Large intestine (tissue), 3 donors: Measurements from ENCODE around the gene JMJD8. TPM values are rescaled to one million over a fixed set of nuclear protein-coding genes. Genes with fewer than 3 reads are reported as not detected.
A peak's percentile ranks its signal among the peaks of the same experiment; 100 is the strongest.

ENCODE experiments used
- DNase-seq, 2 donors: peaks; one replicate each; pipeline versions ENCODE4 v3.0.0 to v3.0.0-alpha.2; 2013
- H3K27ac ChIP-seq: one replicate; pipeline ENCODE4 v1.5.1; 2013; ENCODE audit warnings: low read length
- H3K27me3 ChIP-seq: 2 replicates; pipeline ENCODE4 v1.6.1; 2013; ENCODE audit warnings: low read length; ENCODE audit not compliant: control insufficient read depth, insufficient read depth
- H3K36me3 ChIP-seq: 2 replicates; pipeline ENCODE4 v1.6.1; 2013; ENCODE audit warnings: low read length; ENCODE audit not compliant: control insufficient read depth, insufficient read depth
- H3K4me1 ChIP-seq: one replicate; pipeline ENCODE4 v1.6.1; 2013; ENCODE audit warnings: low read length; ENCODE audit not compliant: control insufficient read depth, insufficient read depth
- H3K4me3 ChIP-seq: one replicate; pipeline ENCODE4 v1.5.1; 2013; ENCODE audit warnings: low read length
- H3K9me3 ChIP-seq: one replicate; pipeline ENCODE4 v1.6.1; 2013; ENCODE audit warnings: mild to moderate bottlenecking, low read depth, low read length, moderate library complexity; ENCODE audit not compliant: control insufficient read depth
- WGBS: methylation state at CpG from one replicate; pipeline ENCODE4 v1.1.5; 2013; ENCODE audit warnings: low lambda C conversion rate; ENCODE audit not compliant: insufficient coverage; 5-methylcytosine and 5-hydroxymethylcytosine counted together
- polyA plus RNA-seq: library from polyadenylated mRNA; unstranded; fragments of 120-200 nt; gene quantifications from one replicate; pipeline ENCODE4 v1.2.1, GENCODE V29; 2013

JMJD8 gene
- polyA plus RNA-seq, 1 donor = 38.9 TPM

GRCh38 chr16:728131-728889 lies 44.2 kb upstream of the JMJD8 start:
- Histone ChIP-seq H3K9me3 (peaks cover 7% of the 10 kb centered on the region), H3K36me3 (peaks cover 32% of the 10 kb centered on the region), H3K4me1 (peaks cover 14% of the 10 kb centered on the region), H3K27me3 (peaks cover 21% of the 10 kb centered on the region), H3K4me3 (no peak overlapping the region), H3K27ac (no peak overlapping the region)
- peak; percentile 65 to 79 for DNase-seq
- WGBS = no CpG with 5 or more reads among the region's 80 CpGs

GRCh38 chr16:727291-727977 lies 43.3 kb upstream of the JMJD8 start:
- peaks cover 14% of the 10 kb centered on the region for H3K4me1 ChIP-seq
- peak in 1 of 2 donors; percentile 55 for DNase-seq
- peaks cover 30% of the 10 kb centered on the region for H3K36me3 ChIP-seq
- peaks cover 21% of the 10 kb centered on the region for H3K27me3 ChIP-seq
- H3K27ac ChIP-seq = no peak overlapping the region
- peaks cover 7% of the 10 kb centered on the region for H3K9me3 ChIP-seq
- H3K4me3 ChIP-seq = peak overlapping the region; percentile 42
- no CpG with 5 or more reads among the region's 61 CpGs for WGBS

GRCh38 chr16:726438-727290 lies 42.5 kb upstream of the JMJD8 start, which contains the start of the genes CCDC78 and HAGHL:
CCDC78 (minus strand) TSS chr16:726443; CDS start chr16:726367, 76 bp downstream.
HAGHL (plus strand) TSS chr16:727106; CDS start chr16:727510, 404 bp downstream.
- Histone ChIP-seq H3K27ac (no peak within 1 kb of the TSS), H3K4me1 (peaks cover 14% of the 10 kb centered on the region), H3K27me3 (peaks cover 21% of the 10 kb centered on the region), H3K9me3 (peaks cover 13% of the 10 kb centered on the region), H3K36me3 (peaks cover 26% of the 10 kb centered on the region), H3K4me3 (peak within 1 kb of the TSS; percentile 42)
- DNase-seq = no peak
- WGBS = no CpG with 5 or more reads among the region's 88 CpGs

GRCh38 chr16:726188-726437 lies 42.0 kb upstream of the JMJD8 start:
- Histone ChIP-seq H3K36me3 (peaks cover 21% of the 10 kb centered on the region), H3K27ac (no peak overlapping the region), H3K27me3 (peaks cover 21% of the 10 kb centered on the region), H3K9me3 (peaks cover 17% of the 10 kb centered on the region), H3K4me1 (peaks cover 14% of the 10 kb centered on the region), H3K4me3 (no peak overlapping the region)
- no peak for DNase-seq
- no CpG with 5 or more reads among the region's 9 CpGs for WGBS

GRCh38 chr16:725463-726187 lies 41.5 kb upstream of the JMJD8 start:
- H3K36me3 ChIP-seq = peaks cover 17% of the 10 kb centered on the region
- peaks cover 21% of the 10 kb centered on the region for H3K27me3 ChIP-seq
- no peak for DNase-seq
- peaks cover 14% of the 10 kb centered on the region for H3K4me1 ChIP-seq
- WGBS = no CpG with 5 or more reads among the region's 23 CpGs
- H3K4me3 ChIP-seq = no peak overlapping the region
- no peak overlapping the region for H3K27ac ChIP-seq
- peaks cover 18% of the 10 kb centered on the region for H3K9me3 ChIP-seq

- H3K4me1 ChIP-seq = peaks cover 19% of the 10 kb centered on the region
- no peak overlapping the region for H3K27ac ChIP-seq
- DNase-seq = no peak
- peaks cover 10% of the 10 kb centered on the region for H3K36me3 ChIP-seq
- H3K4me3 ChIP-seq = no peak overlapping the region
- WGBS = no CpG with 5 or more reads among the region's 7 CpGs
- peaks cover 20% of the 10 kb centered on the region for H3K9me3 ChIP-seq
- H3K27me3 ChIP-seq = peaks cover 21% of the 10 kb centered on the region
Measured at GRCh38 chr16:725041-725376, 40.9 kb upstream of the JMJD8 start.

GRCh38 chr16:724188-725040 lies 40.3 kb upstream of the JMJD8 start:
- H3K27ac ChIP-seq = no peak overlapping the region
- H3K4me3 ChIP-seq = no peak overlapping the region
- peaks cover 20% of the 10 kb centered on the region for H3K9me3 ChIP-seq
- H3K36me3 ChIP-seq = peaks cover 6% of the 10 kb centered on the region
- peaks cover 23% of the 10 kb centered on the region for H3K4me1 ChIP-seq
- no peak for DNase-seq
- peaks cover 21% of the 10 kb centered on the region for H3K27me3 ChIP-seq
- WGBS = no CpG with 5 or more reads among the region's 29 CpGs

GRCh38 chr16:723695-724094 lies 39.6 kb upstream of the JMJD8 start:
- peaks cover 29% of the 10 kb centered on the region for H3K4me1 ChIP-seq
- no peak for DNase-seq
- peaks cover 6% of the 10 kb centered on the region for H3K36me3 ChIP-seq
- peaks cover 21% of the 10 kb centered on the region for H3K27me3 ChIP-seq
- no peak overlapping the region for H3K27ac ChIP-seq
- WGBS = no CpG with 5 or more reads among the region's 9 CpGs
- peaks cover 20% of the 10 kb centered on the region for H3K9me3 ChIP-seq
- no peak overlapping the region for H3K4me3 ChIP-seq

- no CpG with 5 or more reads among the region's 24 CpGs for WGBS
Measured at GRCh38 chr16:722835-723633, 38.9 kb upstream of the JMJD8 start.

More at GRCh38 chr16:722835-723633, 38.9 kb upstream of the JMJD8 start:
- peaks cover 20% of the 10 kb centered on the region for H3K9me3 ChIP-seq
- peaks cover 18% of the 10 kb centered on the region for H3K27me3 ChIP-seq
- H3K4me1 ChIP-seq = peaks cover 30% of the 10 kb centered on the region
- no peak for DNase-seq
- H3K27ac ChIP-seq = no peak overlapping the region
- no peak overlapping the region for H3K4me3 ChIP-seq
- peaks cover 6% of the 10 kb centered on the region for H3K36me3 ChIP-seq
